OCI-LY7 (cell line): ENCODE data around the gene KRT86. TPM values are rescaled to one million over a fixed set of nuclear protein-coding genes. Genes with fewer than 3 reads are reported as not detected.

Source experiments
- BruUV-seq: library from RNA; stranded (reverse); fragments of 400-500 nt; replicated peaks from 2 replicates; lab custom pipeline; 2021; lab: Mats Ljungman, UMichigan
- CTCF ChIA-PET: fragments of 300-600 bp; sonication (Branson Sonifier 250); formaldehyde crosslinking; loops from one replicate; lab custom pipeline; 2022; ENCODE audit warnings: antibody characterized with exemption; ENCODE audit not compliant: unreplicated experiment; lab: Charles Lee
- POLR2A ChIA-PET: fragments of 300-600 bp; sonication (Branson Sonifier 250); formaldehyde crosslinking; loops from one replicate; lab custom pipeline; 2022; ENCODE audit warnings: antibody characterized with exemption; lab: Charles Lee
- DNase-seq: peaks from one replicate; pipeline ENCODE4 v3.0.0-alpha.2; 2015; ENCODE audit warnings: low spot score
- H2AFZ ChIP-seq: fragments of 200-600 bp; sonication (generic), shearing (Covaris generic); 2 replicates; pipeline ENCODE4 v1.6.1; 2014; ENCODE audit warnings: mild to moderate bottlenecking, antibody characterized with exemption, low read length, moderate library complexity
- H3K27ac ChIP-seq: fragments of 200-600 bp; sonication (generic); 2 replicates; pipeline ENCODE4 v1.5.1; 2014; ENCODE audit warnings: mixed run types, low read depth, mild to moderate bottlenecking, moderate library complexity, low read length, inconsistent platforms; ENCODE audit not compliant: poor library complexity, severe bottlenecking
- H3K36me3 ChIP-seq: fragments of 200-600 bp; sonication (generic); 2 replicates; pipeline ENCODE4 v1.6.1; 2014; ENCODE audit warnings: mild to moderate bottlenecking, antibody characterized with exemption, low read length, moderate library complexity, mixed read lengths; ENCODE audit not compliant: insufficient read depth
- H3K4me1 ChIP-seq: fragments of 200-600 bp; sonication (generic); 2 replicates; pipeline ENCODE4 v1.5.1; 2014; ENCODE audit warnings: mild to moderate bottlenecking, low read length; ENCODE audit not compliant: insufficient read depth, poor library complexity, severe bottlenecking
- H3K4me2 ChIP-seq: fragments of 200-600 bp; sonication (generic); 2 replicates; pipeline ENCODE4 v1.6.1; 2014; ENCODE audit warnings: mild to moderate bottlenecking, low read length
- H3K4me3 ChIP-seq: fragments of 200-600 bp; sonication (generic); 2 replicates; pipeline ENCODE4 v1.5.1; 2014; ENCODE audit warnings: mild to moderate bottlenecking, low read depth, low read length; ENCODE audit not compliant: poor library complexity, severe bottlenecking
- H3K79me2 ChIP-seq: fragments of 200-600 bp; sonication (generic); 2 replicates; pipeline ENCODE4 v1.6.1; 2016; ENCODE audit warnings: low read depth, mild to moderate bottlenecking, low read length, moderate library complexity, mixed read lengths; ENCODE audit not compliant: insufficient read depth
- H3K9me2 ChIP-seq: fragments of 200-600 bp; sonication (generic); 2 replicates; pipeline ENCODE4 v1.6.1; 2016; ENCODE audit warnings: mild to moderate bottlenecking, low read length, mixed read lengths; ENCODE audit not compliant: insufficient read depth
- H3K9me3 ChIP-seq: fragments of 200-600 bp; sonication (generic); 2 replicates; pipeline ENCODE4 v1.6.1; 2014; ENCODE audit warnings: mild to moderate bottlenecking, mixed run types, low read length, mixed read lengths
- H4K20me1 ChIP-seq: fragments of 200-600 bp; sonication (generic); 2 replicates; pipeline ENCODE4 v1.6.1; 2014; ENCODE audit warnings: mild to moderate bottlenecking, antibody characterized with exemption, low read length, moderate library complexity, mixed read lengths; ENCODE audit not compliant: insufficient read depth
- CTCF ChIP-seq: fragments of 200-600 bp; sonication (generic); conservative IDR thresholded peaks from 2 replicates; pipeline ENCODE4 v1.5.1; 2014; ENCODE audit warnings: mild to moderate bottlenecking, antibody characterized with exemption, low read length, moderate library complexity, mixed read lengths
- EZH2phosphoT487 ChIP-seq: fragments of 200-600 bp; sonication (generic); IDR thresholded peaks from 2 replicates; pipeline ENCODE4 v1.6.1; 2018; ENCODE audit warnings: low read depth, borderline replicate concordance, mild to moderate bottlenecking, mixed run types, antibody characterized with exemption, low read length, moderate library complexity, mixed read lengths
- intact Hi-C: fragments of 100-400 bp; cut with micrococcal nuclease; formaldehyde crosslinking; loops from one replicate; pipeline ENCODE4 v1.10.0; 2022; ENCODE audit not compliant: unreplicated experiment
- total RNA-seq, 2 experiments: library from RNA; depleted of rRNA in 1 of 2; stranded (reverse); fragments of >200 nt in 1 of 2; shearing (Covaris generic) in 1 of 2; gene quantifications; 2 replicates each; pipeline ENCODE4 v1.2.3, GENCODE V29; 2014 to 2022

KRT86 gene
- total RNA-seq, 2 experiments from 2014 or later, result not detected

GRCh38 chr12:52337054-52337453, 62.6 kb downstream of the KRT86 start:
- no peak overlapping the region for H3K4me3 ChIP-seq
- no peaks in the 10 kb centered on the region for H3K9me2 ChIP-seq
- intact Hi-C loops, result no loop called here
- ChIA-PET POLR2A (interaction anchor here (1.2 kb wide), 1 partner anchor 17 kb away, joined by 3 read pairs; no protein-coding TSS in a partner anchor), CTCF (no interaction called here)
- no peak for DNase-seq
- no peaks in the 10 kb centered on the region for H3K36me3 ChIP-seq
- no peaks in the 10 kb centered on the region for H4K20me1 ChIP-seq
- BruUV-seq, result no TSS peak
- H2AFZ ChIP-seq, result no peak overlapping the region
- no peak overlapping the region for H3K4me2 ChIP-seq
- H3K79me2 ChIP-seq, result no peaks in the 10 kb centered on the region
- H3K9me3 ChIP-seq, result no peaks in the 10 kb centered on the region
- no peak overlapping the region for H3K27ac ChIP-seq
- TF ChIP-seq EZH2phosphoT487 (no peak), CTCF (no peak)
- no peaks in the 10 kb centered on the region for H3K4me1 ChIP-seq

- ChIA-PET CTCF (no interaction called here), POLR2A (interaction anchor here (1.2 kb wide), 1 partner anchor 16 kb away, joined by 3 read pairs; no protein-coding TSS in a partner anchor)
Observed at GRCh38 chr12:52338241-52338960, 64.0 kb downstream of the KRT86 start.

More at GRCh38 chr12:52338241-52338960, 64.0 kb downstream of the KRT86 start:
- no peaks in the 10 kb centered on the region for H3K4me1 ChIP-seq
- no peaks in the 10 kb centered on the region for H4K20me1 ChIP-seq
- no peak for DNase-seq
- TF ChIP-seq EZH2phosphoT487 (no peak), CTCF (no peak)
- intact Hi-C loops, result no loop called here
- H3K4me3 ChIP-seq, result no peak overlapping the region
- BruUV-seq, result no TSS peak
- H2AFZ ChIP-seq, result no peak overlapping the region
- H3K27ac ChIP-seq, result no peak overlapping the region
- no peaks in the 10 kb centered on the region for H3K36me3 ChIP-seq
- H3K9me3 ChIP-seq, result no peaks in the 10 kb centered on the region
- H3K79me2 ChIP-seq, result no peaks in the 10 kb centered on the region
- H3K9me2 ChIP-seq, result no peaks in the 10 kb centered on the region
- no peak overlapping the region for H3K4me2 ChIP-seq
